ENCODE results near the gene ELAVL2. TPM values are rescaled to one million over a fixed set of nuclear protein-coding genes. Genes with fewer than 3 reads are reported as not detected.

ELAVL2 gene
- total and polyA plus RNA-seq, 12 donors, result under 0.01 to 0.64 (median 0.11) TPM; not detected in 5

DNA sequence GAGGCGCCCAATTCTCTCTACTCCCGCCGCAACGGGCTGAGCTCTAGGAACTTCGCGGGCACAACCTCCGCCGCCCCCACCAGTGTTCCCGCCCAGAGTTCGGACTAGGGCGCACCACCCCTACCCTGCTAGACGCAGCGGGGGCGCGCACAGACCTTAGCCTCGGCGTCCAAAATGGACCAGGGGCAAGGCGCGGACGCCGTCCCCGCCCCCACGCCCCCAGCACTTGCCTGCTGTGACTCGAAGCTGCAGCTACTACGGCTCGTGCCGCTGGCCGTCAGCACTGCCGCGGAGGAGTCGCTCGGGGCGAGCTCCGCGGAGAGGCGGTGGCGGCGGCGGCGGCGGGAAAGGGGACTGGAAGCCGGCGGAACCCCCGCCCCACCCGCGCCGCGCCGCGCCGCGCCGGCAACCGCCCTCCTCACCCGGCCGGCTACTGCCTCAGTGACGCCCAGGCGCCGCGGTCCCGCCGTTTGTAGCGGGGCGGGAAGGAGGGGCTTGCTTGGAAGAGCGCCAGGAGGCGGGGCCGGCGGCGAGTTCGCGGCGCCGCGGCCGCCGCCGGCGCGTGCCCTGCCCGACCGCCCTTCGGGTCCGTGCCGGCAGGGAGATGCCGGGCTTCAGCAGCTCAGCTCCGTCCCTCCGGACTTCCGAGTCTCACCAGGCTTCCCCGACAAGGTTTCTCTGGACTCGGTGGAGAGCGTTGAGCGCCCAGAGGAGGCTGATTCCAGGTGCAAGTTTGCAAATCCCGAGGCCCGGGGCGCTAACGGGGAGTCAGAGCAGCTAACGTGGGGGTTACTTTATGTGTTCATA is 4.5 kb downstream of the ELAVL2 start:
- Histone ChIP-seq H3K9me3 (peaks cover 0 to 3% (median 0%) of the 10 kb centered on the region in 11 donors), H3K27me3 (peaks cover 29 to 100% (median 92%) of the 10 kb centered on the region in 7 donors), H3K27ac (no peak overlapping the region), H3K4me1 (peaks cover 0 to 38% (median 20%) of the 10 kb centered on the region in 9 donors), H3K36me3 (no peaks in the 10 kb centered on the region), H3K4me3 (peak overlapping the region; percentile 23 to 50 (median 37))
- peak in 1 of 2 donors; percentile 11 for DNase-seq
- ATAC-seq, result peak in 3 of 8 donors; percentile 25 to 35 (median 26)
- intact Hi-C loops (cut with DNase I), result loop anchor here in 1 of 10 donors (10.0 kb wide), 1 partner anchor 297 kb away; no protein-coding TSS in a partner anchor
- TF ChIP-seq, protein P1, sequence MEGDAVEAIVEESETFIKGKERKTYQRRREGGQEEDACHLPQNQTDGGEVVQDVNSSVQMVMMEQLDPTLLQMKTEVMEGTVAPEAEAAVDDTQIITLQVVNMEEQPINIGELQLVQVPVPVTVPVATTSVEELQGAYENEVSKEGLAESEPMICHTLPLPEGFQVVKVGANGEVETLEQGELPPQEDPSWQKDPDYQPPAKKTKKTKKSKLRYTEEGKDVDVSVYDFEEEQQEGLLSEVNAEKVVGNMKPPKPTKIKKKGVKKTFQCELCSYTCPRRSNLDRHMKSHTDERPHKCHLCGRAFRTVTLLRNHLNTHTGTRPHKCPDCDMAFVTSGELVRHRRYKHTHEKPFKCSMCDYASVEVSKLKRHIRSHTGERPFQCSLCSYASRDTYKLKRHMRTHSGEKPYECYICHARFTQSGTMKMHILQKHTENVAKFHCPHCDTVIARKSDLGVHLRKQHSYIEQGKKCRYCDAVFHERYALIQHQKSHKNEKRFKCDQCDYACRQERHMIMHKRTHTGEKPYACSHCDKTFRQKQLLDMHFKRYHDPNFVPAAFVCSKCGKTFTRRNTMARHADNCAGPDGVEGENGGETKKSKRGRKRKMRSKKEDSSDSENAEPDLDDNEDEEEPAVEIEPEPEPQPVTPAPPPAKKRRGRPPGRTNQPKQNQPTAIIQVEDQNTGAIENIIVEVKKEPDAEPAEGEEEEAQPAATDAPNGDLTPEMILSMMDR (IDR thresholded peaks at IDR 0.05), result no peak
- 0 to 2% methylated on average over 72 to 97 of the region's 97 CpGs for WGBS, 2 donors

DNA sequence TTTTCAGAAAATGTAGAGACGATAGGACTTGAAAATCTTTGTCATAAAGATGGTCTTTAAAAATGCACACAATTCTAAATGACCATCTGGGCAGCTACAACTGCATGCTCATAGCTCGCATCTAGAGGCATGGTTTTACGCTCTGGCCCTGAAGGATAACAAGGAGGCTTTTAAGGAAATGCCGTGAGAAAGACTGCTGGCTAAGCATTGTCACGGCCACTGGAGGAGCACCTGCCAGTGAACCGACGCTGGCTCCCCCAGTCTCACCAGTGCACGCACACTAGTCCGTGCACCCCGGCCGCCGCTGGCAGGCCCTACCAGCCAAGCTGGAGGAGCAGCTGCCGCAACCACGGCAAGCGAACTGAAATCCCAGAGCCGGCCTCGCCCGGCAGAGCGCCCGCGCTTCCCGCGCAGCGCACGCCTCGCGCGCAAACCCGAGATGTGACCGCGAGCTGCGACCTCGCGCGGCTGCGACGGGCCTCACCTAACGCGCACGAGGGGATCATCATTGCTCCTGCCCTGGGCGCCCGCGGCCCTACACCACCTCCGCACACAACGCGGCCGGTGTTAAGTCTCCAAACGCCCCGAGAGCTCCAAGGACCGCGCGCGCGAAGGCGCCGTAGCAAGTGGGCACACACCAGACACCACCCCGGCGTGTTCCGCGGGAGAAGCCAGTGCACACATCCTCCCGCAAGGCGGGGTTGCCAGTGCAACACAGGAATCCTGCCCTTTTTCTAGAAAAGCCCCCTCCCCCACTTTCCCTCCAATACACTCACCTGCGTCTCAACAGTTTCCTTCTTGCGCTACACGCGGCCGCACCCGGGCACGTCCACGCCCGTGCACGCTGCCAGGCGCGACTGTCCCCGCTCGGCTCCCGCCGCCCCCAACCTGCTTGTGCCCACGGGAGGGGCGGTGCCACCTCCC is 5.3 kb downstream of the ELAVL2 start:
- ATAC-seq (peak in 1 of 8 donors; percentile 34), DNase-seq (no peak)
- intact Hi-C loops (cut with DNase I), result loop anchor here in 1 of 10 donors (10.0 kb wide), 1 partner anchor 296 kb away; no protein-coding TSS in a partner anchor
- H3K9me3 ChIP-seq, result peaks cover 0 to 3% (median 0%) of the 10 kb centered on the region in 11 donors
- peak overlapping the region; percentile 23 to 50 (median 37) for H3K4me3 ChIP-seq
- peaks cover 0 to 35% (median 19%) of the 10 kb centered on the region in 9 donors for H3K4me1 ChIP-seq
- H3K27me3 ChIP-seq, result peaks cover 29 to 95% (median 89%) of the 10 kb centered on the region in 7 donors
- TF ChIP-seq, protein P1 (IDR thresholded peaks at IDR 0.05), result no peak
- no peak overlapping the region for H3K27ac ChIP-seq
- WGBS, 2 donors, result 2 to 4% methylated on average over 80 of the region's 80 CpGs
- H3K36me3 ChIP-seq, result no peaks in the 10 kb centered on the region

DNA sequence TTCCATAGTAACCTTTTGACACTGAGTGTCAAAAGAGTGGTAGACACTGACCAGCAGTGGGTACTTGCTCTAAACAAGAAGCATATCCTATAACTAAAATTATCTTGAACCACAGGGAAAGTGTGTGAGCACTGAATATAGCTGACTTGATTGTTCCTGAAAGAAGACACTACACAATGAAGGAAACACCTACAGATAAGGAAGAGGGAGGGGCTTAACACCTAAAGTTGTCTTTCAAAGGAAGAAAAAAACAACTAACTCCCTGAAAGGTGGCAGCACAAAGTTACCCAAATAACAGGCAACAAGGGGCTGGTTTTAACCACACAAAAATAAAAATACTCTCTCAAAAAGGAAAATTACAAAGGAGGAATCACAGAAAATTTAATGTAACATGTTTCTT is 6.6 kb downstream of the ELAVL2 start:
- Histone ChIP-seq H3K4me3 (no peak overlapping the region), H3K27me3 (peaks cover 29 to 84% (median 75%) of the 10 kb centered on the region in 7 donors), H3K4me1 (peaks cover 0 to 22% (median 15%) of the 10 kb centered on the region in 9 donors), H3K36me3 (no peaks in the 10 kb centered on the region), H3K27ac (no peak overlapping the region), H3K9me3 (peaks cover 0 to 3% (median 0%) of the 10 kb centered on the region in 11 donors)
- TF ChIP-seq, protein P1 (IDR thresholded peaks at IDR 0.05), result no peak
- DNase-seq (no peak), ATAC-seq (no peak)
- intact Hi-C loops (cut with DNase I), result loop anchor here in 1 of 10 donors (10.0 kb wide), 1 partner anchor 55 kb away; no protein-coding TSS in a partner anchor

DNA sequence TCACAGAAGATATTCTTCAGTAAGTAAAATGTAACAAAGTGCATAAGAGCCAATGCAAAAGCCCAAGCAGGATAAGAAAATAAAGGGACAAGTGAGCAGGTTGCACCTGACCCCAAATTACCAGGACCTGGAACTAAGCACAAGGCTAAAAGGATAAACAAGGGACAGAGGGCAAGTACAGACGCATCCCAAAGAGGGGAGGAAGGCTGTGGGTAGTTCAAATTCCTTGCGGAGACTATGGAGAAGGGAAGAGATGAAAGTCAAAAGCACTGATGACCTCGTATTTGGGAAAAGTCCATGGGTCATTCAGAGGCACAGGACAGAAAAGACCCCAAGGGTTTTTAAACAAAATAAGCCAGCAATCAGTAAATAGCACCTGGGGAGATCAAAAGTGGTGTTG is 11.8 kb downstream of the ELAVL2 start:
- no peaks in the 10 kb centered on the region for H3K4me1 ChIP-seq
- ATAC-seq (no peak), DNase-seq (no peak)
- TF ChIP-seq, protein P1 (IDR thresholded peaks at IDR 0.05), result no peak
- no peak overlapping the region for H3K4me3 ChIP-seq
- peaks cover 0 to 37% (median 24%) of the 10 kb centered on the region in 7 donors for H3K27me3 ChIP-seq
- H3K36me3 ChIP-seq, result no peaks in the 10 kb centered on the region
- H3K9me3 ChIP-seq, result peaks cover 0 to 3% (median 0%) of the 10 kb centered on the region in 11 donors
- intact Hi-C loops (cut with DNase I), result loop anchor here in 1 of 10 donors (10.0 kb wide), 1 partner anchor 49 kb away; no protein-coding TSS in a partner anchor
- 60 to 69% methylated on average over 3 of the region's 3 CpGs for WGBS, 2 donors
- H3K27ac ChIP-seq, result no peak overlapping the region

Measured in heart right ventricle (tissue), 16 donors.